KBM-7 (cell line): ENCODE results near the gene HYAL1.
A peak's percentile ranks its signal among the peaks of the same experiment; 100 is the strongest.
"Not testable (repeated sequence)": the region's sequence is repeated elsewhere in the genome, so short reads cannot be mapped to it uniquely, and the experiment has no call there.

Experiments used
- DNase-seq: peaks from one replicate; pipeline ENCODE4 v3.0.0-alpha.2; 2015
- in situ Hi-C: fragments of 300-500 bp; cut with MboI; formaldehyde crosslinking; loops from 2 replicates; pipeline ENCODE4 v1.14.3; 2020; ENCODE audit warnings: low sequenced_read_pairs, low pct_unique_long_range_greater_than_20kb, mixed read lengths

HYAL1 gene

DNA sequence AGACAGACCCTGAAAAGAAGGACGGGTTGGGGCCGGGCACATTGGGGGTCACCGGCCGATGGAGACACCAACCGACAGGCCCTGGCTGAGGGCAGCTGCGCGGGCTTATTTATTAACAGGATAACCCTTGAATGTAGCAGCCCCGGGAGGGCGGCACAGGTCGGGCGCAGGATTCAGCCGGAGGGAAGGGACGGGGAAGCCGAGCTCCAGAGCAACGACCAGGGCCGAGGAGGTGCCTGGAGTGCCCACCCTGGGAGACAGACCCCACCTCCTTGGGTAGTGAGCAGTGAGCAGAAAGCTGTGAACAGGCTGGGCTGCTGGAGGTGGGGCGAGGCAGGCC lies 26.6 kb downstream of the HYAL1 start:
- in situ Hi-C loops: no loop called here
- no peak for DNase-seq

DNA sequence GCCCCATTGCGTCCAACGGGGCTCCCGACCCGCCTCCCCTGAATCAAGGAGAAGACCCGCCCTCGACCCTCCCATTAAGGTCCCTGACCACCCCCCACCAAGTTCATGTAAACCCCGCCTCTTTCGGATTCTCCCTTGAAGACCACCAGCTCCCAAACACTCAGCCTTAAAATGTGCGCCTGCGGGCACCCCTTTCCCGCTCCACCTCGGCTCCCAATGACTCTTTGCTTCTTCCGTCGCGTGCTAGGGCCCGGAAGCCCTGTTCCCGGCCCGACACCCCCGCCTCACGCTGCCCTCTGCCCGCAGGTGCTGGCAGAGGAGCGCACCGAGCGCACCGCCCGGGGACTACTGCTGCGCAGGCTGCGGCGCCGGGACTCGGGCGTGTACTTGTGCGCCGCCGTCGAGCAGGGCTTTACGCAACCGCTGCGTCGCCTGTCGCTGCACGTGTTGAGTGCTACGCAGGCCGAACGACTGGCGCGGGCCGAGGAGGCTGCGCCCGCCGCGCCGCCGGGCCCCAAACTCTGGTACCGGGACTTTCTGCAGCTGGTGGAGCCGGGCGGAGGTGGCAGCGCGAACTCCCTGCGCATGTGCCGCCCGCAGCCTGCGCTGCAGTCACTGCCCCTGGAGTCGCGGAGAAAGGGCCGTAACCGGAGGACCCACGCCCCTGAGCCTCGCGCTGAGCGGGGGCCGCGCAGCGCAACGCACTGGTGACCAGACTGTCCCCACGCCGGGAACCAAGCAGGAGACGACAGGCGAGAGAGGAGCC lies 27.2 kb downstream of the HYAL1 start:
- in situ Hi-C loops: no loop called here

DNA sequence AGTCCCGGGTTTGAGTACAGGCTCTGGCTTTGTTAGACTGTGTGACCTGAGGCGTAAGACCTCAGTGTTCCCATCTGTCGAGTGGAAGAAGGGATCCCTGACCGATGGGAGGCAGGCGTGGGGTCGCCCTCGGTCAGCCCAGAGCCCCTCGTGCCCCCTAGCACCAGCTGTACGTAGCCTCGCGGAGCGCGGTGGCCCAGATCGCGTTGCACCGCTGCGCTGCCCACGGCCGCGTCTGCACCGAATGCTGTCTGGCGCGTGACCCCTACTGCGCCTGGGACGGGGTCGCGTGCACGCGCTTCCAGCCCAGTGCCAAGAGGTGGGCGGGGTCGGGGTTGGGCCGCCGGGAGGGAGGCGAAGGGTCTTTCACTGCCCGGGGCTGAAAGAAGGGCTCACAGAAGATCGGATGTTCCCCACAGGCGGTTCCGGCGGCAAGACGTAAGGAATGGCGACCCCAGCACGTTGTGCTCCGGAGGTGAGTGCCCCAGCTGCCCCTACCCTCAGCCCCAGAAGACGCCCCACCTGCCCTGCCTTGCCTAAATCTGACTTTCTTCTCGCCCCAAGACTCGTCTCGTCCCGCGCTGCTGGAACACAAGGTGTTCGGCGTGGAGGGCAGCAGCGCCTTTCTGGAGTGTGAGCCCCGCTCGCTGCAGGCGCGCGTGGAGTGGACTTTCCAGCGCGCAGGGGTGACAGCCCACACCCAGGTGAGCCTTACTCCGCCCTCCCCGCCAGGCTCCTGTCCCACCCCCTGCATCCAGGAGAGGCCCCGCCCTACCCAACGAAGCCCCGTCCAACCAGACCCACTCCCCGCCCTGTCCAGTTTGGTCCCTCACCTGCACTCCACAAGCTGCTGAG lies 28.0 kb downstream of the HYAL1 start:
- in situ Hi-C loops: no loop called here
- no peak for DNase-seq

More for the DNA sequence above, 27.2 kb downstream of the HYAL1 start:
- no peak for DNase-seq

DNA sequence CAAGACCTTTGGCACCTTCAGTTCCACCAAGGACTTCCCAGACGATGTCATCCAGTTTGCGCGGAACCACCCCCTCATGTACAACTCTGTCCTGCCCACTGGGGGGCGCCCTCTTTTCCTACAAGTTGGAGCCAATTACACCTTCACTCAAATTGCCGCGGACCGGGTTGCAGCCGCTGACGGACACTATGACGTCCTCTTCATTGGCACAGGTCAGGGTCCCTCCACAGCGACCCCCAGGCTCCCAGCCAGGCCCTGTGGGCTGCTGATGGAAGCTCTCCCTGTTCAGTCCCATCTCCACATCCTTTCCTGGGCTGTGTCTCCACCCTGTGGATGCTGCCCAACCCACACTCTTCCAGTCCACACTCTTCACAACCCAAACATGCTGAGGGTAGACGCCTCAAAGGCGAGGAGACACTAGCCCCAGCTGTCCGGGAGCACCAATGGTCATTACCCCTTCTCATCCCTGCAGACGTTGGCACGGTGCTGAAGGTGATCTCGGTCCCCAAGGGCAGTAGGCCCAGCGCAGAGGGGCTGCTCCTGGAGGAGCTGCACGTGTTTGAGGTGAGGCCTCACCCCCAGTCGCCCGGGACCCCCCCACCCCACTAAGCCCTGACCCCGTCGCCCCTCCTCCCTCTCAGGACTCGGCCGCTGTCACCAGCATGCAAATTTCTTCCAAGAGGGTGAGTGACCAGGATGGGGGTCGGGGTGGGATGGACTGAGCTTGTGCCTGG lies 28.8 kb downstream of the HYAL1 start:
- in situ Hi-C loops: no loop called here

DNA sequence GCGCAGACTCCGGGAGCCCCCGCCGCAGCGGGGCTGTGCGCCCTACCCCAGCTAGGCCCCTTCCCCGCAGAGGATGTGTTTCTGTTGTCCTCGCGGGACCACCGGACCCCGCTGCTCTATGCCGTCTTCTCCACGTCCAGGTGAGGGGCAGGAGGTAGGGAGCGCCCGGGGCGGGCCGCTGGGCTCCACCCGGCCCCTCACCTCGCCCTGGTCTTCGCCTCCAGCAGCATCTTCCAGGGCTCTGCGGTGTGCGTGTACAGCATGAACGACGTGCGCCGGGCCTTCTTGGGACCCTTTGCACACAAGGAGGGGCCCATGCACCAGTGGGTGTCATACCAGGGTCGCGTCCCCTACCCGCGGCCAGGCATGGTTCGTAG lies 29.7 kb downstream of the HYAL1 start:
- in situ Hi-C loops: no loop called here

More for the DNA sequence above, 28.8 kb downstream of the HYAL1 start:
- peak; percentile 84 for DNase-seq

DNA sequence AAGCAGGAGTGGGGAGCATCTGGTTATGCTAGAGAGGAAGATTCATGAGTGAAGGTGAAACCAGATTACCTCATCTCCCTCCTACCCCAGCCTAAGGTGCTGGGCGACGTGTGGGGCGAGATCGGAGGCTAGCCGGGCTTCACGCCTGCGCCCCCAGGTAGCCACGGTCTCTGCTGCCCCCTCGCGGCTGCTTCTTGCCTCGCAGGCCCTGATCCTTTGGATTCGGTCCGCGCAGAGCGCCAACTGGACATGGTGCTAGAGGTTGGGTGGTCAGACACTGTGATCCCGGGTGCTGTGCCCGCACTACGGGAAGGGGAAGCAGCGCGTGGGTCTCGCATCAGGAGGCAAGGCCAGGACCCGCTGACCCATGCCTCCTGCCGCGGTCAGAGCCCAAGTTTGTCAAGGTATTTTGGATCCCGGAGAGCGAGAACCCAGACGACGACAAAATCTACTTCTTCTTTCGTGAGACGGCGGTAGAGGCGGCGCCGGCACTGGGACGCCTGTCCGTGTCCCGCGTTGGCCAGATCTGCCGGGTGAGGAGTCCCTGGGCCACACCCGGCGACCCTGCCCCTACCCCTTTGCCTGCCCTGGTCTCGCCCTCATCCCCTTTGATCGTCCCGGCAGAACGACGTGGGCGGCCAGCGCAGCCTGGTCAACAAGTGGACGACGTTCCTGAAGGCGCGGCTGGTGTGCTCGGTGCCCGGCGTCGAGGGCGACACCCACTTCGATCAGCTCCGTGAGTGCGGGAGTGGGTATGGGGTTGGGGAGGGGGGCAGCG lies 30.3 kb downstream of the HYAL1 start:
- in situ Hi-C loops: no loop called here

More for the DNA sequence above, 29.7 kb downstream of the HYAL1 start:
- no peak for DNase-seq

DNA sequence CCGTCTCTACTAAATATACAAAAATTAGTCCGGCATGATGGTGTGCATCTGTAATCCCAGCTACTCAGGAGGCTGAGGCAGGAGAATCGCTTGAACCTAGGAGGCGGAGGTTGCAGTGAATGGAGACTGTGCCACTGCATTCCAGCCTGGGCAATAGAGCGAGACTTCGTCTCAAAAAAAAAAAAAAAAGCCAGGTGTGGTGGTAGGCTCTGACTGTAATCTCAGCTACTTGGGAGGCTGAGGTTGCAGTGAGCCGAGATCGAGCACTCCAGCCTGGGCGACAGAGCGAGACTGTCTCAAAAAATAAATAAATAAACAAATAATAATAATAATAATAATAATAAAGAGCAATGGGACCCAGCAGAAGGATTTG lies 30.9 kb downstream of the HYAL1 start:
- DNase-seq, in situ Hi-C loops: not testable (repeated sequence)

More for the DNA sequence above, 30.3 kb downstream of the HYAL1 start:
- peak; percentile 84 for DNase-seq

DNA sequence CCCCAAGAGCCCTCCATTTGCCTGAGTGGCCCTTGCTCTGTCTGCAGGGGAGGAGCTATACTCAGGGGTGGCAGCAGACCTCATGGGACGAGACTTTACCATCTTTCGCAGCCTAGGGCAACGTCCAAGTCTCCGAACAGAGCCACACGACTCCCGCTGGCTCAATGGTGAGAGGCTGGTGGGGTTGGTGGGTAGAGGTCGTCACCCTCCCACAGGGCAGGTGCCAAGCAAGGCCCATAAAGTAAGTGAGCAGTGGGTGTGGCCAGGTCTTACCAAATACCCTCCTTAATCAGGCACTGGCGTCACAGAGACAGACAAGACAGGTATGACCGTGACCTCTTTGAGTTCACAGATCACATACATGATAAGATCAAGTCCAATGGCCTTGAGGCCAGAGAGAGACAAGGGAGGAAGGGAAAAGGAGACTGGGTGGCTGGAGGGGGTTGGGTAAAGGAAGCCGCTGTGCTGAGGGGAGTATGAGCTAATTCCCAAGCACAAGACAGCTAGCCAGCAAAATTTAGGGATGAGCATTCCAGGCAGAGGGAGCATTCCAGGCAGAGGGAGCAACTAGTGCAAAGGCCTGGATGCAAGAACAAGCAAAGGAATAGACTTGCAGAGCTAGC lies 31.9 kb downstream of the HYAL1 start:
- DNase-seq: no peak
- in situ Hi-C loops: no loop called here

DNA sequence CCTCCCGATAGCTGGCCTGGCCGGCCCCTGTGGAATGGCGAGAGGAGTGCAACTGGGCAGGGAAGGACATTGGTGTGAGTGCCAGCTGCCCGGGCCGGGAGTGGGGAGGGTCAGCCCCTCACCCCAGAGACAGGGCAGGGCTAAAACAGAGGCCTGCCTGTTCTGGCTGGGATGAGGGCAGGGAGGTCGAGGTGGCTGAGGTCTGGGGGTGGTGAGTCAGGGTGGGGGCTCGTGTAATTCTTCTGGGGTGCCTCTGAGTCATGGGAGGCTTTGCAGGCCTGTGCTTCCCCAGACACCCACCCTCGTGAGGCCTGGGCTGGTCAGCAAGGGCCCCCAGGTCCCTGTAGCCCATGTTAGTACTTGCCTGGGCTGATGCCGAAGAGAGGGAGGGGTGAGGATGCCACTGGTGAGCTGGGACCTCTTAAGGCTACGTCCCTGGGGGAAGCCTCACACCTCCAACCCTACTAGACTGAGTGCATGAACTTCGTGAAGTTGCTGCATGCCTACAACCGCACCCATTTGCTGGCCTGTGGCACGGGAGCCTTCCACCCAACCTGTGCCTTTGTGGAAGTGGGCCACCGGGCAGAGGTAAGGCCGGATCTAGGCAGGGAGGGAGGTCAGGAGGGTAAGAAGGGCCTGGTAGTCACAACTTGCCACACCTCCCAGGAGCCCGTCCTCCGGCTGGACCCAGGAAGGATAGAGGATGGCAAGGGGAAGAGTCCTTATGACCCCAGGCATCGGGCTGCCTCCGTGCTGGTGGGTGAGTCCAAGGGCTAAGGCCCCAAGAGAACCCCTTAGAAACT lies 32.8 kb downstream of the HYAL1 start:
- no peak for DNase-seq
- in situ Hi-C loops: no loop called here

DNA sequence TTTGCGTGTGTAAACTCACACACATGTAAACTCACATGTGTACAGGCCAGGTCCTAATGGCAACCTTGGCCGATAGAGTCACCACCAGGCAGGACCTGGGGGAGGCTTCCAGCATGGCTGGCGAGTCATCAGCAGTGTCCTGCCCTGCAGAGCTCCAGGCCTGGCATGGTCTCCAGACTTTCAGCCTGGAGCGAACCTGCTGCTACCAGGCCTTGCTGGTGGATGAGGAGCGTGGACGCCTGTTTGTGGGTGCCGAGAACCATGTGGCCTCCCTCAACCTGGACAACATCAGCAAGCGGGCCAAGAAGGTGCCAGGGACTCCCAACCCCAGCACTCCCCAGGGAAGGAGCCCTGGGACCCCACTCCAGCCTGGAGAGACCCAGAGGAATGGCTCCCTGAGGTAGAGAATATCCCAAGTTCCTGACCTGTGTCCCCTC lies 33.4 kb downstream of the HYAL1 start:
- DNase-seq: no peak
- in situ Hi-C loops: no loop called here

DNA sequence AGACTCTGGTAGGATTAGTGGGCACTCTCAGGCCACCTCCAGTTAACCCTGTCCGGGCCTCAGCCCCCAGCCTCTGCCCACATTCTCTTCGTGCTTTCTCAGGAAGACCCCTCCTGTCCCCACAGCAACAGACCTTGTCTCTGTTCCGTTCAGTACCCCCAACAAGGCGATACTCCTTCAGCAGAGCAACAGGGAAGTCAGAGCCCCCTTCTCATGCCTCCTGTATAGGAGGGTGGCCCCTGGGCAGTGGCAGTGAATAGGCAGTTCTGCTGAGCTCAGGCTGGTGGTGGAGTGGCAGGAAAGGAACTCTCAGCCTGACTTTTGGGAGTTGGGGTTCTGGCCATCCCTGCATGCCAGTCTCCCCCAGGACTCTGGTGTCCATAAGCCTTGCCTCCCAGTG lies 33.9 kb downstream of the HYAL1 start:
- no peak for DNase-seq
- in situ Hi-C loops: no loop called here

DNA sequence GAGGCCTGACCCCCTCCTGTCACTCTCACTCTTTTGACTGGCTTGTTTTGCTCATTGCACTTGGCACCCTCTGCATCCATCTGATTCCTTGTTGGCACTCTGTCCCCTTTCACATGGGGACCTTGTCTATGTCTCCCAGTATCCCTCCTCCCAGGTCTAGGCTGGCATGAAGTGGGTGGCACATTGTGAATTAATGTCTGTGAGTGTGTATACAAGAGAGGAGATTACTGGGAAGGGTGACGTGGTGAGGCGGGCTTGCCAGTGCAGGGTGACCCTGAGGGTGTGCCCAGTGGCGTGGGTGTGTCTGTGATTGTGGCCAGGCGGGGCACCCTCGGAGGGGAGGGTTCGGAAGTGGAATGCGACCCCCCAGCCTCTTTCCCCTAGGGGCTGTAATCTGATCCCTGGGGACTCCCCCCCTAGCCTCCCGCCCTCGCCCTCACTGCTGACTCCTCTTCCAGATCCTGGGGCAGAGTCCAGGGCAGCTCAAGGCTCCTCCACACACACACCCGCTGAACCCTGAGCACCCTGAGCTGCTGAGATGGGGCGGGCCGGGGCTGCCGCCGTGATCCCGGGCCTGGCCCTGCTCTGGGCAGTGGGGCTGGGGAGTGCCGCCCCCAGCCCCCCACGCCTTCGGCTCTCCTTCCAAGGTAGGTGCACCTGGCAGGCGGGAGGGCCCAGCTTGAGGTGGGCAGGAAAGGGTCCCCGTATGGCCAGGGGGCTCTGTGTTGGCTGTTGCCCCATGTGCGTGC lies 34.5 kb downstream of the HYAL1 start, which contains the start of gene SEMA3B:
Gene SEMA3B (plus strand): TSS at position 445 of the 749 bp plus-strand sequence. CDS start 94 bp downstream, at position 539.
- in situ Hi-C loops: no loop called here
- no peak for DNase-seq

DNA sequence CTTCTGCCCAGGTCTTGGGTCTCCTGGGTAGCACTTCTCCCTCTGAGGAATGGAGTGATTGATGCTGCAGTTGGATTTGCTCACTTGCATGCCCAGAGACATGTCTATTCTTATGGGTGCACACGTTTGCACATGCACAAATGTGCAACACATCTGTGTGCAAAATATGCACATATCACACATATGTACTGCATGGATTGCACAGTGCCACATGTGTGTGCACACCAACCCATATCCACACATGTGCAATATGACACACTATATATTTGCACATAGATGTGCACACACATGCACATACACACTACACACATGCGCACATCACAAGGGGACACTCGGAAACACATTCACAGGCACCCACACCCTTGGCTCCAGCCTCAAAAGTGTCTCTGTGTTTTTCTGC lies 35.1 kb downstream of the HYAL1 start:
- no peak for DNase-seq
- in situ Hi-C loops: no loop called here

DNA sequence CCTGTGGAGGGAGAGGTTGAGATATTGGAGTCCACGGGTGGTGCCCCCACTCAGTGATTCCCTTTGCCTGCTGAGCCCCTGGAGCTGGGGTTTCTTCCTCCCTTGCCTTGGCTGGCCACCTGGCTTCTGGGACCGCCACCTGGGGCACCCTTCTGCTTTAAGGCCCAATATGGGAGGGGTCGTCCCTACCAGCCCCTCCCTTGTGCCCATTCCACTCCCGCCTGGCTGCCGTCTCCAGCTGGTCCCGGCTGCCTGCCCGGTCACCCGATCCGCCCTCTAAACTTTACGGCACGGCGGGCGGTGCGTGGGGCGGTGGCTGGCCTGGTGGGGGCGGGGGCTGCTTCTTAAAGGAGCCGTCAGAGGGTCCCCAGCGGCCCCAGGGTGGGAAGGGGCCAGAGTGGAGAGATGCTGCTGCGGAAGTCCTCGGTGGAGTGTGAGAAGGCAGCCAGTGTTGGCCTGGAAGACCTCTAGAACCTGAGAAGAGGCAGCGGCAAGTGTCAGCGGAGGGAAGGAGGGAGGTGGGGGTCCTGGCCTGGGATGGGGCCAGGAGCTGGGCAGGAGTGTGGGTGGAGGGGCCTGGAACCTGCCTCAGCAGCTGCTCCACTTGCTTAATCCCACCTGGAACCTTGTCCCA lies 36.0 kb downstream of the HYAL1 start:
- no peak for DNase-seq
- in situ Hi-C loops: no loop called here

DNA sequence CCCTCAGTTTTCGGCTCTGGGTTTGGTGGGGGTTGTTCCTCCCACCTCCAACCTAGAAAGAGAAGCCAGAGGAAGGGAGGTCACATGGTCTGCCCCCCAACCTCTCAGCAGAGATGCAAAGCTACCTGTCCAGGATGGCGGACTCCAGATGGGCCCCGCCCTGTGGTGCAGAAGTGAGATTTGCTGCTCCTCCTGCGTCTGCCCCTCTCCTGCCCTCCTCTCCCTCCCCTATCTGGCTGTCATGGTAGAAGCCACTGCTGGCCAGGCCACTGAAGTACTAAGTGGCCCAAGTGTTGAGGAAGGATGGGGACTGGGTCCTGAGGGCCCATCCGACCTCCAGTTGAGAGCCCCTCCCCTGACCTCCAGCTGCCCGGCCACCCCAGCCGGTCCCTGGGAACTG lies 36.5 kb downstream of the HYAL1 start:
- DNase-seq: no peak
- in situ Hi-C loops: no loop called here

DNA sequence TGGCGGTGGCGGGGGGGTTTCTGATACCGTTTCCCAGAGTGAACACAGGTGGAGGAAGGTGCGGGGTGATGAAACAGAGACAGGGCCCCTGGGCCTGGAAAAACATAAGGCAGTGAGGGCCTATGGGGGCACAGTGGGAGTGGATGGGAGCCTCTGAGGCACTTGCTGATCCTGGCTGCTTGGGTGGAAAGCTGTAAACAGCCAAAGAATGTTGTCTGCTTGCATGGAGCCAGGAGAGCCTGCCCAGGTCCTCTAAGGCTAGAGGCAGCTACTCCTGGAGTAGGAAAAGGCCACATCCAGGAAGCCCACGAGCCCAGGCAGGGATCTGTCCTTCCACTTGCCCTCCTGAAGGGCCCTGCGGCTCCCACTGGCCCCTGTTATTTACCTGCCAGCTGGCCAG lies 37.4 kb downstream of the HYAL1 start:
- DNase-seq: no peak
- in situ Hi-C loops: no loop called here

DNA sequence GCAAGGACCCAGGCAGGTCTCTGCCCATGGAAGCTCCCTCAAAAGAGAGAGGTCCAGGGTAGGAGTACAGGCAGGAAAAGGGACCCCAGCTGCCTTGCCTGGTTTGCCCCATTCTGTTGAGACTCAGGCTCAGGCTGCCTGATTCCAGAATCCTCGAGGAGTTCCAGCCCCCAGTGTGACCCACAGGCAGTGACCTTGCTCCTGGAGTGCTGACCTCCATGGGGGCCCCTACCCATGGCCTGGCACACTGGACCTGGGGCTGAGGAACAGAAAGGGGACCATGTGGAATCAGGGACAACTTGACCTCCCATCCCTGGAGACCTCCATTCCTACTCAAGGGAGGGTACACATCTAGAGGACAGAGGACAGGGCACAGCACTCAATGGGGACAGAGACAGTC lies 37.8 kb downstream of the HYAL1 start:
- no peak for DNase-seq
- in situ Hi-C loops: no loop called here
